Measurements from ENCODE around the gene THSD7A. TPM values are rescaled to one million over a fixed set of nuclear protein-coding genes. Genes with fewer than 3 reads are reported as not detected.

THSD7A gene
- total and polyA plus RNA-seq, 10 of the 15 experiments (the other 5 are each of a cell fraction or from before 2014, with no cell fraction given), result 0.03 to 0.09 (median 0.03) TPM; not detected in 7

- no peaks in the 10 kb centered on the region for H3K27me3 ChIP-seq (replicated peaks in 1 of 2; ENCODE audit: control insufficient read depth in 2 of 2, insufficient read depth in 2 of 2, low read length in 1 of 2)
- SMC1A ChIA-PET (ENCODE audit: uncharacterized antibody, unreplicated experiment), result no interaction called here
- in situ Hi-C loops (cut with MboI), result no loop called here
- H3K4me2 ChIP-seq (ENCODE audit: control insufficient read depth, insufficient read depth), result no peak overlapping the region
- no peak overlapping the region for H2AFZ ChIP-seq (ENCODE audit: control insufficient read depth, low read depth, low read length)
- CTCF ChIA-PET, result no interaction called here
- BruUV-seq (replicated peaks), result no TSS peak
- DNase-seq (ENCODE audit: low read depth, low spot score), result no peak
- intact Hi-C loops (cut with micrococcal nuclease; ENCODE audit: unreplicated experiment), result loop anchor here (5.0 kb wide), 2 partner anchors 128 to 1063 kb away; no protein-coding TSS in a partner anchor
- no peaks in the 10 kb centered on the region for H3K4me1 ChIP-seq (ENCODE audit: control insufficient read depth, insufficient read depth, low read length)
- RAD21 ChIA-PET (ENCODE audit: unreplicated experiment), result no interaction called here
- no peaks in the 10 kb centered on the region for H3K9me3 ChIP-seq (replicated peaks; ENCODE audit: control insufficient read depth, insufficient read depth, low read length)
- H3K9ac ChIP-seq (ENCODE audit: control insufficient read depth, insufficient read depth, low read length), result no peak overlapping the region
- no peaks in the 10 kb centered on the region for H3K79me2 ChIP-seq (ENCODE audit: control insufficient read depth, insufficient read depth, low read length)
- H4K20me1 ChIP-seq (ENCODE audit: control insufficient read depth, insufficient read depth), result no peaks in the 10 kb centered on the region
- FAIRE-seq, result no peak
- WGBS (ENCODE audit: insufficient coverage, insufficient replicate concordance, low lambda C conversion rate, missing lambda C conversion rate), result 54% methylated on average over 6 of the region's 6 CpGs
- no peak overlapping the region for H3K27ac ChIP-seq (ENCODE audit: control insufficient read depth, insufficient read depth)
- H3K36me3 ChIP-seq (ENCODE audit: control insufficient read depth in 2 of 2, insufficient read depth in 2 of 2, low read length in 1 of 2), result no peaks in the 10 kb centered on the region
- POLR2A ChIA-PET, result no interaction called here
- no peak overlapping the region for H3K4me3 ChIP-seq
- no peak for ATAC-seq
- TF ChIP-seq SP1 (IDR thresholded peaks at IDR 0.05; ENCODE audit: low read depth, low read length) (no peak), SKIL (IDR thresholded peaks at IDR 0.05; ENCODE audit: low read depth, poor library complexity, severe bottlenecking) (no peak), MAX (IDR thresholded peaks at IDR 0.05; ENCODE audit: low read depth, low read length) (no peak), ZNF217 (IDR thresholded peaks at IDR 0.05) (no peak), USF1 (IDR thresholded peaks at IDR 0.05; ENCODE audit: borderline replicate concordance, extremely low read length, insufficient read depth, low read depth, low read length) (no peak), EGR1 (IDR thresholded peaks at IDR 0.05; ENCODE audit: borderline replicate concordance in 1 of 2, low read depth in 2 of 2, low read length in 2 of 2) (no peak), ZBTB4 (CRISPR knock-in tag; IDR thresholded peaks at IDR 0.05) (no peak), E2F8 (IDR thresholded peaks at IDR 0.05; ENCODE audit: low read depth, partially characterized antibody) (no peak)
Measured at GRCh38 chr7:11428877-11429581, 403.0 kb downstream of the THSD7A start.
